ENCODE measurements around the gene G0S2.

- peak; percentile 11 for TF ChIP-seq POLR2AphosphoS5 (IDR thresholded peaks at IDR 0.05)
- TF ChIP-seq, protein P1, sequence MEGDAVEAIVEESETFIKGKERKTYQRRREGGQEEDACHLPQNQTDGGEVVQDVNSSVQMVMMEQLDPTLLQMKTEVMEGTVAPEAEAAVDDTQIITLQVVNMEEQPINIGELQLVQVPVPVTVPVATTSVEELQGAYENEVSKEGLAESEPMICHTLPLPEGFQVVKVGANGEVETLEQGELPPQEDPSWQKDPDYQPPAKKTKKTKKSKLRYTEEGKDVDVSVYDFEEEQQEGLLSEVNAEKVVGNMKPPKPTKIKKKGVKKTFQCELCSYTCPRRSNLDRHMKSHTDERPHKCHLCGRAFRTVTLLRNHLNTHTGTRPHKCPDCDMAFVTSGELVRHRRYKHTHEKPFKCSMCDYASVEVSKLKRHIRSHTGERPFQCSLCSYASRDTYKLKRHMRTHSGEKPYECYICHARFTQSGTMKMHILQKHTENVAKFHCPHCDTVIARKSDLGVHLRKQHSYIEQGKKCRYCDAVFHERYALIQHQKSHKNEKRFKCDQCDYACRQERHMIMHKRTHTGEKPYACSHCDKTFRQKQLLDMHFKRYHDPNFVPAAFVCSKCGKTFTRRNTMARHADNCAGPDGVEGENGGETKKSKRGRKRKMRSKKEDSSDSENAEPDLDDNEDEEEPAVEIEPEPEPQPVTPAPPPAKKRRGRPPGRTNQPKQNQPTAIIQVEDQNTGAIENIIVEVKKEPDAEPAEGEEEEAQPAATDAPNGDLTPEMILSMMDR (IDR thresholded peaks at IDR 0.05), result peak; percentile 85 to 95 (median 90)
These were observed 47.4 kb upstream of the G0S2 start for GRCh38 chr1:209627732-209628196.

Measured in prostate gland (tissue), 2 donors.